Right lobe of liver (tissue), 6 donors: ENCODE measurements around the gene IER2. TPM values are rescaled to one million over a fixed set of nuclear protein-coding genes. Genes with fewer than 3 reads are reported as not detected.

ENCODE experiments used
- ATAC-seq, 4 donors: fragments of 200-7000 bp; cut with Tn5 transposase; one replicate each; pipeline ENCODE4 v1.9.1; 2020; ENCODE audit warnings: mild to moderate bottlenecking in 4 of 4, moderate library complexity in 4 of 4
- DNase-seq, 3 donors: peaks; one replicate each; pipeline ENCODE4 v3.0.0-alpha.2; 2020
- H3K27ac ChIP-seq, 3 donors: fragments of 200-600 bp; one replicate each; pipeline ENCODE4 v1.8.0; 2022
- H3K27me3 ChIP-seq, 2 donors: fragments of 200-600 bp; one replicate each; pipeline ENCODE4 v1.8.0; 2022
- H3K36me3 ChIP-seq, 4 donors: fragments of 200-600 bp; sonication (generic) in 1 of 4; one replicate each; pipeline versions ENCODE4 v1.5.1 to v1.8.0; 2017 to 2022; ENCODE audit warnings: control low read depth in 1 of 4
- H3K4me1 ChIP-seq, 4 donors: fragments of 200-600 bp; sonication (generic) in 1 of 4; one replicate each; pipeline versions ENCODE4 v1.5.1 to v1.8.0; 2017 to 2022; ENCODE audit warnings: control low read depth in 1 of 4
- H3K4me3 ChIP-seq, 3 donors: fragments of 200-600 bp; one replicate each; pipeline ENCODE4 v1.8.0; 2022
- H3K9me3 ChIP-seq, 4 donors: fragments of 200-600 bp; sonication (generic) in 1 of 4; one replicate each; pipeline versions ENCODE4 v1.5.1 to v1.8.0; 2017 to 2022; ENCODE audit warnings: control low read depth in 1 of 4
- POLR2A ChIP-seq: fragments of 450-650 bp; IDR thresholded peaks from one replicate; pipeline ENCODE4 v1.6.1; 2017; ENCODE audit warnings: antibody characterized with exemption, mild to moderate bottlenecking
- WGBS: methylation state at CpG from one replicate; pipeline ENCODE4 v1.1.6; 2018; ENCODE audit warnings: low coverage, low lambda C conversion rate; ENCODE audit not compliant: insufficient coverage; ENCODE audit errors: missing lambda C conversion rate; 5-methylcytosine and 5-hydroxymethylcytosine counted together
- intact Hi-C, 2 donors: fragments of 100-400 bp; cut with DNase I; formaldehyde crosslinking; loops; one replicate each; pipeline versions ENCODE4 v1.11.2 to v1.14.1; 2022
- total RNA-seq, 6 experiments: library from RNA; depleted of rRNA in 2 of 6; stranded (reverse); fragments of >200 nt in 2 of 6; fragmentation: NEBNext Ultra II Directional in 3 of 6; extraction: Animal tissue kit (Norgen Biotek cat#: 25700) in 3 of 6; gene quantifications; one replicate each; pipeline versions ENCODE4 v1.1.0 to v1.2.4, GENCODE V29; 2016 to 2023
- TF ChIP-seq, protein P1 (sequence below), 4 donors: fragments of 200-600 bp in 3 of 4; fragments of 450-650 bp in 1 of 4; IDR thresholded peaks; one replicate each; pipeline versions ENCODE4 v1.5.1 to v1.8.0; 2016 to 2022; ENCODE audit warnings: antibody characterized with exemption in 4 of 4, mild to moderate bottlenecking in 2 of 4
- donor health status: DM: no; HTN: yes; CAD: no.
- donor health status: DM: no; HTN: no; CAD: no.
- donor health status: DM: no; HTN: no; CAD: no.
- donor health status: DM: no; HTN: yes; CAD: no.
- donor health status: DM: no; HTN: yes; CAD: no.

IER2 gene
- total RNA-seq, 6 experiments from 2014 or later: 19.1 to 86.6 (median 23.8) TPM

- no peaks in the 10 kb centered on the region for H3K27me3 ChIP-seq
- intact Hi-C loops: loop anchor here in 1 of 2 donors (10.0 kb wide), 1 partner anchor 160 kb away; no protein-coding TSS in a partner anchor
Observed at GRCh38 chr19:13104848-13105711, 45.1 kb upstream of the IER2 start.

GRCh38 chr19:13109361-13110098 lies 40.7 kb upstream of the IER2 start:
- Histone ChIP-seq H3K4me3 (no peak overlapping the region), H3K9me3 (no peaks in the 10 kb centered on the region), H3K27ac (no peak overlapping the region), H3K36me3 (peaks cover 0 to 18% (median 0%) of the 10 kb centered on the region in 4 donors), H3K4me1 (no peaks in the 10 kb centered on the region), H3K27me3 (no peaks in the 10 kb centered on the region)
- DNase-seq (no peak), ATAC-seq (peak in 1 of 4 donors; percentile 10)
- TF ChIP-seq, protein P1, sequence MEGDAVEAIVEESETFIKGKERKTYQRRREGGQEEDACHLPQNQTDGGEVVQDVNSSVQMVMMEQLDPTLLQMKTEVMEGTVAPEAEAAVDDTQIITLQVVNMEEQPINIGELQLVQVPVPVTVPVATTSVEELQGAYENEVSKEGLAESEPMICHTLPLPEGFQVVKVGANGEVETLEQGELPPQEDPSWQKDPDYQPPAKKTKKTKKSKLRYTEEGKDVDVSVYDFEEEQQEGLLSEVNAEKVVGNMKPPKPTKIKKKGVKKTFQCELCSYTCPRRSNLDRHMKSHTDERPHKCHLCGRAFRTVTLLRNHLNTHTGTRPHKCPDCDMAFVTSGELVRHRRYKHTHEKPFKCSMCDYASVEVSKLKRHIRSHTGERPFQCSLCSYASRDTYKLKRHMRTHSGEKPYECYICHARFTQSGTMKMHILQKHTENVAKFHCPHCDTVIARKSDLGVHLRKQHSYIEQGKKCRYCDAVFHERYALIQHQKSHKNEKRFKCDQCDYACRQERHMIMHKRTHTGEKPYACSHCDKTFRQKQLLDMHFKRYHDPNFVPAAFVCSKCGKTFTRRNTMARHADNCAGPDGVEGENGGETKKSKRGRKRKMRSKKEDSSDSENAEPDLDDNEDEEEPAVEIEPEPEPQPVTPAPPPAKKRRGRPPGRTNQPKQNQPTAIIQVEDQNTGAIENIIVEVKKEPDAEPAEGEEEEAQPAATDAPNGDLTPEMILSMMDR (IDR thresholded peaks at IDR 0.05): no peak
- no peak for TF ChIP-seq POLR2A
- intact Hi-C loops: loop anchor here in 1 of 2 donors (10.0 kb wide), 1 partner anchor 155 kb away; no protein-coding TSS in a partner anchor
- WGBS: no CpG with 5 or more reads among the region's 30 CpGs

More at GRCh38 chr19:13104848-13105711, 45.1 kb upstream of the IER2 start:
- WGBS: 55% methylated on average over 8 of the region's 29 CpGs
- Histone ChIP-seq H3K27ac (peak overlapping the region in 2 of 3 donors; percentile 76 to 87), H3K4me1 (peaks cover 0 to 15% (median 6%) of the 10 kb centered on the region in 4 donors), H3K36me3 (no peaks in the 10 kb centered on the region), H3K4me3 (peak overlapping the region; percentile 10 to 20 (median 16)), H3K9me3 (no peaks in the 10 kb centered on the region)
- TF ChIP-seq POLR2A: no peak
- TF ChIP-seq, protein P1 (IDR thresholded peaks at IDR 0.05): no peak
- ATAC-seq: peak in 1 of 4 donors; percentile 2
- DNase-seq: peak in 2 of 3 donors; percentile 48 to 53

- no CpG with 5 or more reads among the region's 15 CpGs for WGBS
- Histone ChIP-seq H3K9me3 (no peaks in the 10 kb centered on the region), H3K27ac (no peak overlapping the region), H3K27me3 (no peaks in the 10 kb centered on the region), H3K36me3 (peaks cover 0 to 18% (median 0%) of the 10 kb centered on the region in 4 donors), H3K4me3 (no peak overlapping the region), H3K4me1 (no peaks in the 10 kb centered on the region)
- no peak for DNase-seq
- TF ChIP-seq, protein P1 (IDR thresholded peaks at IDR 0.05): no peak
- no peak for TF ChIP-seq POLR2A
- intact Hi-C loops: no loop called here
- ATAC-seq: no peak
Observed at GRCh38 chr19:13110099-13110610, 40.1 kb upstream of the IER2 start.

GRCh38 chr19:13112555-13112954 lies 37.7 kb upstream of the IER2 start:
- peaks cover 0 to 9% (median 3%) of the 10 kb centered on the region in 4 donors for H3K4me1 ChIP-seq
- TF ChIP-seq, protein P1 (IDR thresholded peaks at IDR 0.05): no peak
- no peak for TF ChIP-seq POLR2A
- H3K27ac ChIP-seq: no peak overlapping the region
- no peaks in the 10 kb centered on the region for H3K9me3 ChIP-seq
- no peaks in the 10 kb centered on the region for H3K27me3 ChIP-seq
- H3K36me3 ChIP-seq: peaks cover 0 to 18% (median 0%) of the 10 kb centered on the region in 4 donors
- H3K4me3 ChIP-seq: no peak overlapping the region
- intact Hi-C loops: no loop called here
- no CpG with 5 or more reads among the region's 10 CpGs for WGBS
- ATAC-seq: no peak
- no peak for DNase-seq
